GM12878 (cell line): ENCODE data around the gene FXYD1. TPM values are rescaled to one million over a fixed set of nuclear protein-coding genes. Genes with fewer than 3 reads are reported as not detected.
A peak's percentile ranks its signal among the peaks of the same experiment; 100 is the strongest.

Experiments
- ATF2 ChIP-seq: IDR thresholded peaks from 2 replicates; pipeline ENCODE4 v1.6.1; 2012; ENCODE audit warnings: low read length, inconsistent platforms
- BRCA1 ChIP-seq: IDR thresholded peaks from 2 replicates; pipeline ENCODE4 v1.6.1; 2011; ENCODE audit warnings: low read depth, low read length, improper control_type of control experiment
- CUX1 ChIP-seq: IDR thresholded peaks from 2 replicates; pipeline ENCODE4 v1.6.1; 2012; ENCODE audit warnings: improper control_type of control experiment, low read depth, low read length; ENCODE audit not compliant: insufficient replicate concordance
- EP300 ChIP-seq, 2 experiments: fragments of 150-350 bp in 1 of 2; IDR thresholded peaks; 2 replicates each; pipeline ENCODE4 v1.6.1; 2011 to 2012; ENCODE audit warnings: low read depth in 2 of 2, low read length in 2 of 2, borderline replicate concordance in 1 of 2, improper control_type of control experiment in 1 of 2, inconsistent platforms in 1 of 2; ENCODE audit not compliant: control insufficient read depth in 1 of 2
- FOXK2 ChIP-seq: fragments of 450-650 bp; IDR thresholded peaks from 2 replicates; pipeline ENCODE4 v1.6.1; 2017; ENCODE audit warnings: mild to moderate bottlenecking, moderate library complexity
- GATAD2B ChIP-seq: fragments of 450-650 bp; conservative IDR thresholded peaks from 2 replicates; pipeline ENCODE4 v1.6.1; 2017; ENCODE audit warnings: low read depth, mild to moderate bottlenecking, moderate library complexity
- IKZF2 ChIP-seq, 2 experiments: fragments of 450-650 bp; IDR thresholded peaks; 2 replicates each; pipeline ENCODE4 v1.6.1; 2017; ENCODE audit warnings: mild to moderate bottlenecking in 2 of 2, moderate library complexity in 2 of 2
- KLF5 ChIP-seq: fragments of 450-650 bp; IDR thresholded peaks from 2 replicates; pipeline ENCODE4 v1.6.1; 2014; ENCODE audit warnings: mild to moderate bottlenecking; ENCODE audit not compliant: partially characterized antibody
- MTA2 ChIP-seq: fragments of 450-650 bp; IDR thresholded peaks from 2 replicates; pipeline ENCODE4 v1.6.1; 2016; ENCODE audit warnings: low read depth, mild to moderate bottlenecking, moderate library complexity
- MYC ChIP-seq: IDR thresholded peaks from 2 replicates; pipeline ENCODE4 v1.6.1; 2011; ENCODE audit warnings: mild to moderate bottlenecking, low read length, moderate library complexity, inconsistent platforms; ENCODE audit not compliant: insufficient read depth, insufficient replicate concordance, insufficient read length, severe bottlenecking
- POLR2AphosphoS2 ChIP-seq: IDR thresholded peaks from 2 replicates; pipeline ENCODE4 v1.6.1; 2011; ENCODE audit warnings: low read depth, mild to moderate bottlenecking, low read length, improper control_type of control experiment, moderate library complexity
- SMARCA5 ChIP-seq: fragments of 450-650 bp; IDR thresholded peaks from 2 replicates; pipeline ENCODE4 v1.6.1; 2017; ENCODE audit warnings: mild to moderate bottlenecking
- STAT3 ChIP-seq: IDR thresholded peaks from 2 replicates; pipeline ENCODE4 v1.6.1; 2011; ENCODE audit warnings: low read depth, low read length, improper control_type of control experiment
- TBL1XR1 ChIP-seq: IDR thresholded peaks from 2 replicates; pipeline ENCODE4 v1.6.1; 2012; ENCODE audit warnings: low read depth, low read length, improper control_type of control experiment
- USF2 ChIP-seq: IDR thresholded peaks from 2 replicates; pipeline ENCODE4 v1.6.1; 2011; ENCODE audit warnings: low read depth, low read length, improper control_type of control experiment, borderline replicate concordance
- ZNF384 ChIP-seq: IDR thresholded peaks from 2 replicates; pipeline ENCODE4 v1.6.1; 2012; ENCODE audit warnings: low read depth, mild to moderate bottlenecking, low read length, improper control_type of control experiment, borderline replicate concordance
- polyA plus RNA-seq, 11 experiments: library from polyadenylated mRNA; depleted of rRNA in 4 of 11; unstranded in 6 of 11; stranded (reverse) in 5 of 11; fragments of >200 nt; fragmentation: Nextera tagmentation in 4 of 11; fragmentation: Illumina TruSeq in 1 of 11; extraction: Ambion mirVana in 4 of 11; extraction: Trizol in 1 of 11; gene quantifications; 1 replicate in 1 of 11; 2 replicates in 10 of 11; pipeline versions ENCODE4 v1.2.1 to v1.2.3, GENCODE V29; 2011 to 2016; ENCODE audit warnings: inconsistent platforms in 2 of 11, missing spikeins in 2 of 11, low read depth in 1 of 11
- total RNA-seq, 4 experiments: library from RNA; depleted of rRNA in 3 of 4; stranded (reverse); fragments of >200 nt in 3 of 4; fragmentation: Illumina TruSeq in 1 of 4; extraction: Trizol in 1 of 4; gene quantifications; 2 replicates each; pipeline versions ENCODE4 v1.2.1 to v1.2.3, GENCODE V29; 2013 to 2021
- TF ChIP-seq, protein P1 (sequence below): fragments of 150-350 bp; IDR thresholded peaks from 2 replicates; pipeline ENCODE4 v1.6.1; 2016; ENCODE audit warnings: low read depth, low read length

FXYD1 gene
- total and polyA plus RNA-seq, 10 of the 15 experiments (the other 5 are each of a cell fraction or from before 2014, with no cell fraction given) = 0.34 to 1.2 (median 0.49) TPM; not detected in 4

- TF ChIP-seq USF2 (no peak), ZNF384 (no peak), MTA2 (peak; percentile 12; the same call in 1 of the 2 replicates), TBL1XR1 (no peak), MYC (no peak), KLF5 (no peak), SMARCA5 (0 out of 2 replicates have a peak, but pooled peaks have one; percentile 18), CUX1 (no peak), BRCA1 (no peak), IKZF2 (IDR thresholded peaks at IDR 0.05) (no peak), EP300 (IDR thresholded peaks at IDR 0.05; ENCODE audit: borderline replicate concordance in 1 of 2, control insufficient read depth in 1 of 2, low read depth in 2 of 2, low read length in 2 of 2) (no peak), STAT3 (no peak), ATF2 (no peak), GATAD2B (0 out of 2 replicates have a peak, but pooled peaks have one; percentile 46), FOXK2 (no peak), POLR2AphosphoS2 (no peak)
- TF ChIP-seq, protein P1, sequence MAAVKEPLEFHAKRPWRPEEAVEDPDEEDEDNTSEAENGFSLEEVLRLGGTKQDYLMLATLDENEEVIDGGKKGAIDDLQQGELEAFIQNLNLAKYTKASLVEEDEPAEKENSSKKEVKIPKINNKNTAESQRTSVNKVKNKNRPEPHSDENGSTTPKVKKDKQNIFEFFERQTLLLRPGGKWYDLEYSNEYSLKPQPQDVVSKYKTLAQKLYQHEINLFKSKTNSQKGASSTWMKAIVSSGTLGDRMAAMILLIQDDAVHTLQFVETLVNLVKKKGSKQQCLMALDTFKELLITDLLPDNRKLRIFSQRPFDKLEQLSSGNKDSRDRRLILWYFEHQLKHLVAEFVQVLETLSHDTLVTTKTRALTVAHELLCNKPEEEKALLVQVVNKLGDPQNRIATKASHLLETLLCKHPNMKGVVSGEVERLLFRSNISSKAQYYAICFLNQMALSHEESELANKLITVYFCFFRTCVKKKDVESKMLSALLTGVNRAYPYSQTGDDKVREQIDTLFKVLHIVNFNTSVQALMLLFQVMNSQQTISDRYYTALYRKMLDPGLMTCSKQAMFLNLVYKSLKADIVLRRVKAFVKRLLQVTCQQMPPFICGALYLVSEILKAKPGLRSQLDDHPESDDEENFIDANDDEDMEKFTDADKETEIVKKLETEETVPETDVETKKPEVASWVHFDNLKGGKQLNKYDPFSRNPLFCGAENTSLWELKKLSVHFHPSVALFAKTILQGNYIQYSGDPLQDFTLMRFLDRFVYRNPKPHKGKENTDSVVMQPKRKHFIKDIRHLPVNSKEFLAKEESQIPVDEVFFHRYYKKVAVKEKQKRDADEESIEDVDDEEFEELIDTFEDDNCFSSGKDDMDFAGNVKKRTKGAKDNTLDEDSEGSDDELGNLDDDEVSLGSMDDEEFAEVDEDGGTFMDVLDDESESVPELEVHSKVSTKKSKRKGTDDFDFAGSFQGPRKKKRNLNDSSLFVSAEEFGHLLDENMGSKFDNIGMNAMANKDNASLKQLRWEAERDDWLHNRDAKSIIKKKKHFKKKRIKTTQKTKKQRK = no peak
Observed at GRCh38 chr19:35114353-35115176, 24.1 kb upstream of the FXYD1 start (continued).
